HG02943 (cell line): Measurements from ENCODE around the gene HOGA1.
"Not testable (repeated sequence)": the region's sequence is repeated elsewhere in the genome, so short reads cannot be mapped to it uniquely, and the experiment has no call there.

Experiments
- ATAC-seq: cut with Tn5 transposase; IDR thresholded peaks from one replicate; pipeline ENCODE4 v1.9.1; 2021; ENCODE audit warnings: mild to moderate bottlenecking, low read depth, moderate library complexity; ENCODE audit not compliant: unreplicated experiment

Gene HOGA1

GRCh38 chr10:97553575-97554031, 30.6 kb upstream of the HOGA1 start:
- no peak for ATAC-seq

- not testable (repeated sequence) for ATAC-seq
Observed at GRCh38 chr10:97554336-97554735, 29.9 kb upstream of the HOGA1 start.

DNA sequence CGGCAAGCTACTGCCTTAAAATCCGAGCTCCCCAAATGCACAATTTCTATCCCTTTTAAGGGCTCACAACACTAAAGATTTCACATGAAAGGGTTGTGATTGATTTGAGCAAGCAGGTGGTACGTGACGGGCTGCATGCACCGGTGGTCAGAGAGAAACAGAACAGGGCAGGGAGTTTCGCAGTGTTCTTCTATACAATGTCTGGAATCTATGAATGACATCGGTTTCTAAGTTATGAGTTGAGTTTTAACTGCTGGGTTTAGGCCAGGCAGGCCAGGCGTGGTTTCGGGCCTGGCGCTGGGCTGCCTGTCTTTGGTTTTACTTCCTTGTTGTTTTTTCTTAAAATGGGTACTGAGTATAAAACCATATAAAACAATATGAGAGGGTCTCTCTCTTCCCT, 28.6 kb upstream of the HOGA1 start:
- ATAC-seq, result not testable (repeated sequence)

DNA sequence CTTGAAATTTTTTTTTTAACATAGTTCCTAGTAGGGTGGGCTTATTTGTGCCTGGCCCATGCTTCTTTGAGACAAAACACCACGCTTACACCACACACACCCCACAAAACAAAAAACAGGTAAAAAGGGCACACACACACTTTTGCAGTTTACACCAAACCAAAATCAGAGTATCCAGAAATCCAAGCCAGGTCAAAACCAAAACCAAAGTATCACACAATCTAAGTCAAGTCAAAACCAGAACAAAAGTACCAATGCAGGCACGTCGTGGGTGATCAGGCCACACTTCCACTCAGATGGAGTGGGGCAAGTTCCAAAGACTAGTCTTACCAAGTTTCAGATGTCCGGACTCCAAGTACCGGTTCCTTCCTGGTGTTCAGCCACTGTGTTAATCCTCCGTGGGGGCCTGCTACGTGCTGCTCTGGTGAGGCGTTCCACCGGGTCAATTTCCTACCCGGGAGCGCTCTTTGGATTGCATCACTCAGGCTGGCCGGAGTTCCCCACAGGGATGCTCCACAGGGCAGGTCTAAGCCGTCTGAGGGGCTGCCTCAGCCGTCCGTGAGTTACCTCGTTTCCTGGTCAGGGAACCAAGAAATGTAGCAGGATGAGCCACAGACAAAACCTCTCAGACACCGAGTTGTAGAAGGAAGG, 23.3 kb upstream of the HOGA1 start:
- not testable (repeated sequence) for ATAC-seq

DNA sequence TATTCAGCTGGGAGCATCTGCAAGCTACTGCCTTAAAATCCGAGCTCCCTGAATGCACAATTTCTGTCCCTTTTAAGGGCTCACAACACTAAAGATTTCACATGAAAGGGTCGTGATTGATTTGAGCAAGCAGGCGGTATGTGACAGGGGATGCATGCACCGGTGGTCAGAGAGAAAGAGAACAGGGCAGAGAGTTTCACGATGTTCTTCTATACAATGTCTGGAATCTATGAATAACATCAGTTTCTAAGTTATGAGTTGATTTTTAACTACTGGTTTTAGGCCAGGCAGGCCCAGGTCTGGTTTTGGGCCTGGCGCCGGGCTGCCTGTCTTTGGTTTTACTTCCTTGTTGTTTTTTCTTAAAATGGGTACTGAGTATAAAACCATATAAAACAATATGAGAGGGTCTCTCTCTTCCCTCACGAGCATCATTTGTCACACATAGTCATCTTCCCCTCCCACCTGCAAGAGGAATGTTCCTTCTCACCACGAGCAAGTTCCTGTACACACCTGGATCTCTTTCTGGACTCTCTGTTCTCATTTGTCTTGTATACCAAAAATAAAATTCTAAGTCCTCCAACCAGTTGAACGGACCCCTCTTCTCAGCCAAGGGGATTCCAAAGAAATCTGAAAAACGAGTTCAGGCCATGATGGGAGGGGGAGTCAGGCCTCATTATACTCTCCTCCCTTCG, 22.7 kb upstream of the HOGA1 start:
- ATAC-seq, result not testable (repeated sequence)

GRCh38 chr10:97562329-97562728, 21.9 kb upstream of the HOGA1 start:
- not testable (repeated sequence) for ATAC-seq

DNA sequence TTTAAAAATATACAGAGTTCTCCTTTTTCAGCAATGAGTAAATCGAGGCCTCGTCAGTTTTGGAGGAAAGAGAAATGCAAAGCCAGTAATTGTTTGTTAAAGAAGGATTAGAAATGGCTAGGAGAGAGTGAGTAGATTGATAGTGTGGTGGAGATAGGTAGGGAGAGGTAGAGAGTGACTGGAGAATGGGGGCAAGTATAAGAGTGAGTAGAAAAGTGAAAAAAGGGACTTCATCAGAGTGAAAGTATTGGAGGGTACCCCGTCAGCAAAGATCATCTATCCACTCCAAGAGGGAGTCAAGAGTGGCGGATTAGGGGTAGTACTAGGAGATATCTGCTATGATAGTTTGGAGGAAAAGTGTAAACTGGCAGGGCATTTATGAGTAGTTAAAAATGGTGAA, 20.9 kb upstream of the HOGA1 start:
- ATAC-seq, result no peak

- no peak for ATAC-seq
Observed at GRCh38 chr10:97564776-97565175, 19.4 kb upstream of the HOGA1 start.

DNA sequence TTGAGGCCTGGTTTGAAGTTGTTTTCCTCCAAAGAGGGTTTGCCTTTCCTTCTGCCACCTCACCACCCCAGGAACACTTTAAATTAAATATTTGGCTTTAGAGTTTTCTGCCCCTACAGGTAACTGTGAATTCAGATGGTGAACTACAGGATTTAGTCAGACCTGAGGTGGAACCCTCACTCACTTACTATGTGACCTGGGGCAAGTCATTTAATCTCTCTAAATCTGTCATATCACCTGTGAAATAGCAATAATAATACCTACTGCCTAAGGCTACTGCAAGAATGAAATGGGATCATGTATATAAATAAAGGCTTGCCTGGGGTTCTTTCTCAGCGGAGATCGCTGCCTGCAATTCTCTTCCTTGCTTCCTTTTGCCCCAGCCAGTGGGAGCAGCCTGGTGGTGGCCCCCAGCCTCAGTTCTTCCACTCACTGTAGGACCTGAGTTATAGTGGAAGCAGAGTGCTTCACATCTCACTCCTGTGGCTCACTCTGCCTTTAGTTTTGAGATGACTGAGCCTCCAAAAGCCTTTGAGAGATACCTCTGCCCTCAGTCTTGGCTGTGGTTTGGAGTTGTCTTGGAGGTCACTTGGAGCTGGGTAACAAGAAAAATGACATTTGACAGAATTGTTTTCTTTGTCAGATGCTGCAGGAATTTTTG, 17.7 kb upstream of the HOGA1 start:
- no peak for ATAC-seq

DNA sequence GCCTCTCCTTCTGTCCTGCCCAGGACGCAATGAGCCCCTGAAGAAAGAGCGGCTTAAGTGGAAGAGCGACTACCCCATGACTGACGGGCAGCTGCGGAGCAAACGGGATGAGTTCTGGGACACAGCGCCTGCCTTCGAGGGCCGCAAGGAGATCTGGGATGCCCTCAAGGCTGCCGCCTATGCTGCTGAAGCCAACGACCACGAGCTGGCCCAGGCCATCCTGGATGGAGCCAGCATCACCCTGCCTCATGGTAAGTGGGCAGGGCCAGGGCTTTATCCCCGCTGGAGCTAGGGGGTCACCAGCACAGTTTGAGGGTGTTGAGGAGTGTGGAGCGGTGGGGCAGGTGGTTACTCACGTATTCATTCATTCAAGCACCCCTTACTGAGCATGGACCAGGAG, 16.3 kb upstream of the HOGA1 start:
- no peak for ATAC-seq

GRCh38 chr10:97570146-97570788, 13.9 kb upstream of the HOGA1 start:
- ATAC-seq, result no peak

DNA sequence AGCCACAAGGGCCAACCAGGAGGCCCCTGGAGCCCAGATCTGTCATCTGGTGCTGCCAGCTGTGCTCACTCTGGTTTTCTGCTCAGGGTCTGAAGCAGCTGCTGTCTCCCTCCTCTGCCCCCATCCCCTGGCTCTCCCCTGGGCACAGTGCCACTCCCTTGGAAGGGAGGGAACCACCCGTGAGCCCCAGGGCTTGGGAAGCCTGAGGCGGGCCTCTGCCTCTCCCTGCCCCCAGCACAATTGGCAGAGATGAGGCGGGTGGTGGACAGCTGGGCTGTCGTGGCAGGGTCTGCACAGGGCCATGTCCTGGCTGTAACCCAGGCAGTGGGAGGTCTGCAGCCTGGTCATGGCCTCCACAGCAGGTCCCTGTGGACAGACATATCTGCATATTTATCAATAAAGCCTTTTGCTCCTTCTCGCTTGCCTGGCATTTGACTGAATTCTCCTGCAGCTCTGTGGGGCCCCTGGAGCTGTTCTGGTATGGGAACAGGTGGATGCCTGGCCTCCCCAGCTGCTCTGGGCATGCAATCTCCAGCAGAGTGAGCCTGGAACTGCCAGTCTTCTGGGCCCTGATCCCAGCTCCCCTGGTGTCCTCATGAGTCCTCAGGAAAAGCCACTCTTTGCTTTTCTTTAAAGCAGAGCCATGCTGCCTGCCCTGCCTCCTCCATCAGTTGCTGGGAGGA, 13.3 kb upstream of the HOGA1 start:
- ATAC-seq, result no peak

DNA sequence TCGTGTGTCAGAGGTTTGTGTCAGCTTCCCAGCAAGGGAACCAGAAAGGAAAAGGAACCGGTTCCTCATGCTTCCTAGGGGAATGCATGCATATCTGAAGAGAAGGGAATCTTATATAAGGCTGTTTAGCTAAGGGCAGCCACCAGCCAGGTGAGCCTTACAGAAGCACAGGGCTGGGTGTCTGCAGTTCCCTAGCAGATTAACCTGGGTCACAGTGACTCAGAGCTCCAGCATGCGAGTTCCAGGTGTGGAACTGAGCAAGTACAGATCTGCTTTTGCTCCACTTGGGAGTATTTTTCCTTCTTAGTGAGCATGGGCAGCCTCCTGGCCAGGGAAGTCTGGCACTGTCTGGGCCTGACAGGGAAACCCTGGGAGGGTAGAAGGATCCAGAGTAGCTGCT, 12.6 kb upstream of the HOGA1 start:
- no peak for ATAC-seq

- no peak for ATAC-seq
Observed at GRCh38 chr10:97572214-97572989, 11.8 kb upstream of the HOGA1 start, which contains the start of gene ANKRD2. TSS of gene ANKRD2 (plus strand) at chr10:97572779. CDS start at chr10:97572789, 10 bp downstream.

- no peak for ATAC-seq
Observed at GRCh38 chr10:97573021-97573420, 11.2 kb upstream of the HOGA1 start.

GRCh38 chr10:97573672-97574071, 10.5 kb upstream of the HOGA1 start:
- ATAC-seq, result no peak

- no peak for ATAC-seq
Observed at GRCh38 chr10:97574374-97575126, 9.6 kb upstream of the HOGA1 start.

DNA sequence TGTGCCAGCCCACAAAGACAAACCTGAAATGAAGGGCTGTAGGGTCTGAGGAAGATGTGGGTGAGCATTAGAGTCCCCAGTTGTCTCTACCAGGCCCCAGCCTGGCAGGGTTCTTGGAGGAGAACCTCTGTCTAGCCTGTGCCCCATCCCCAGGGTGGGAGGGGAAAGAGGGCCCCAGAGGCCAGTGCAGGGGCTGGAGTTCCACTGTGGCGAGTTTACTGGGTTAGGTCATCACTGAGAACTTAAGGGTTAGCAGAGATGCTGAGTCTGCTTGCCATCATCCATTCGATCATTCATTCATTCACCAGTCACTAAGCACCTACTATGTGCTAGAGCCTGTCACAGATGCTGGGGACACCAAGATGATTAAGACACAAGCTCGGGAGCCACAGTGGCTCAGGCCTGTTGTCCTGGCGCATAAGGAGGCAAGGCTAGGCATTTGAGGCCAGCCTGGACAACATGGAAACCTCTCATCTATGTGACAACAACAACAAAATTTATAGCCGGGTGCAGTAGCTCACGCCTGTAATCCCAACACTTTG, 9.0 kb upstream of the HOGA1 start:
- no peak for ATAC-seq

DNA sequence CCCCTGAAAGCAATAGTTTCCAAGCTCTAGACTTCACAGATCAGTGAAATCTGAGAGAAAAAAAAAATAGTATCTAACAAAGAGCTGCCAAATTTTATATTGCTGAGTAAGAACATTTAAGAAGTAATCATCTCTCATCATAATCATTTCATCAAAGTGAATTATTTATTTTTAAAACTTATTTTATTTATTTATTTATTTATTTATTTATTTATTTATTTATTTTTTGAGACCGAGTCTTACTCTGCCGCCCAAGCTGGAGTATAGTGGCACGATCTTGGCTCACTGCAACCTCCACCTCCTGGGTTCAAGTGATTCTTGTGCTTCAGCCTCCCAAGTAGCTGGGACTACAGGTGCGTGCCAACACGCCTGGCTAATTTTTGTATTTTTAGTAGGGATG, 7.7 kb upstream of the HOGA1 start:
- ATAC-seq, result not testable (repeated sequence)
